ENCODE data around the gene HEBP2.
A peak's percentile ranks its signal among the peaks of the same experiment; 100 is the strongest.

Gene HEBP2

DNA sequence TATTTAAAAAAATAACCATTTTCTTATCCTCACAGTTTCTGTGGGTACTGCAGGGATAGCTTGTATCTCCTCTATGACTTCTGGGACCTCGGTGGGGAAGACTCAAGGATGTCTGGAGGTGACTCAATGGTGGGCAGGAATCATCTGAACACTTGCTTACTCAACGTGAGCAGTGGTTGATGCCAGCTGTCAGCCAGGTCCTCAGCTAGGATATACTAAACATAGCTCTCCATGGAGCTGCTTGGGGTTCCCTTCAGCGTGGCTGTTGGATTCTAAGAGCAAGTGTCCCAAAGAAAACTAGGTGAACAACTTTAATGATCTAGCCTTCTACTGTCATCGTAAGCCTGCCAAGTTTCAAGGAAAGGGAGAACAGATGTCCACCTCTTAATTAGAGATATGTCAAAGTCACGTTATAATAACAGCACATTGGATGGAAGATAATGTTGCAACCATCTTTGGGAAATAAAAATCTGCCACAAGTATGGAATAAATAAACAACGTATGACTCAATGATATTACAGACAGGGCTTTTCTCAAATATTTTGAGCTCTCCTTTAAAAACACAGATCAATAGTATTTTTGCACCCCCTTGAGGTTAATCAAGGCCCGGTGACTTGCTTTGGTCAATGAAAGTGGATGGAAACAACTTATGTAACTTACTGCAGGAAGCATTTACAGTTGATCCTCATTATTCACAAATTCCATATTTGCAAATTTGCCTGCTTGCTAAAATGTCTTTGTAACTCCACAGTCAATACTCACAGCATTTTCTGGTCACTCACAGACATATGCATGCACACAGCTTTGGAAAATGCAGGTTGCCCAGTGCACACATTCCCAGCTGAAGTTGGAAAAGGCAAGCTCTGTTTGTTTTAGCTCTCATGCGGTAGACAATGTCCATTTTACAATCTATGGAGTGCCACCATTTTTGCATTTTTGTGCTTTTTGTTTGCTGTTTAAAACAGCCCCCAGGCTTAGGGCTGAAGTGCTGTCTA is 6.6 kb upstream of the HEBP2 start:
- DNase-seq (ENCODE audit: low spot score): no peak

DNA sequence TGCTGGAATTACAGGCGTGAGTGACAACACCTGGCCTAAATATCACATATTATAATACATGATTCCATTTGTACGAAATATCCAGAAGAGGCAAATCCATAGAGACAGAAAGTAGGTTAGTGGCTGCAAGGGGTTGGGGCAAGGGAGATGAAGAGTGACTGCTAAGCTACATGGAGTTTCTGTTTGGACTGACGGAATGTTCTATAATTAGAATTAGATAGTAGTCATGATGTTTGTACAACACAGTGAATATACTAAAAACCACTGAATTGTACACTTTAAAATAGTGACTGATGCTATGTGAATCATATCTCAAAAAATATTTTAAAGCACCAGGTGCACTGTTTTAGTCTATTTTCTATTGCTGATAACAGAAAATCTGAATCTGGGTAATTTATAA is 3.7 kb upstream of the HEBP2 start:
- no peak for DNase-seq (ENCODE audit: low spot score)

DNA sequence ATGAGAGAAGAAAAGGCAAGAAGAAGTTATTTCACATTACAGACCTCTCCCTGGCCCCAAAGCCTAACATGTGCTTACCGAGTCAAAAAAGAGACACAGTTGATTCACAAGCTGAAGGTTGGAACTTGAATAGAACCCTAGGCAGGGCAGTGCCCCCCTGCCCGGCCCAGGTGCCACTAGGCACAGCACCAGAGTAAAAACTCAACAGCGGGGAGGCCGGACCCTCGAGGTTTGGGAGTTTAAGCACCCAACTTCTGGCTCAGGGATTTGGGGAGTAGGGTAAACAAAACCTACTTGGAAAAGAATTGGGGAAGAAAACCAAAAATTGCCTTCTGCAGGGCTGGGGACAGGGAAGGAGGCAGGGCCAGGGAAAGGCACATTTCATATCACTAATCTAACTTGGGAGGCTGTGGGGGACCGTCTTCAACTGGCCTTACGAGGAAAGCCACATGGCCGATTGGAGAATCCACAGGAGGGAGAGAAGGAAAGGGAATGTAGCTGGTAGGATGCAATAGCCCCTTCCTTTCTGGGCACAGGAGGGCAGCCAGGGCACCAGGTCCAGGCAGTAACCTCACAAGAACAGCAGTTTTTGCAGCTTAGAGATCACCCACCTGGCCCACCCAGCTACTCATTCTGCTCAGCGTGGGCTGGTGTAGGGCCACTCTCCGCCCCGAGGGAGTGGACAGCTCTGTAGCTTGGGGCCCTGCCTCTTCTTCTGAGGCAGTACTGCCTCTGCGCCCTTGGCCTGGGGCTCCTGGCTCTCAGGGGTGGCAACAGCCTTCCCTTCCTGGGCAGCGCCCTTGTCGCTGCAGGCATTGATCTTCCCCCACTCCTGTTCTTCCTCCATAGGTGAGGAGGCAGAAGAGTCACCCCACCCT is 1.8 kb upstream of the HEBP2 start:
- no peak for DNase-seq (ENCODE audit: low spot score)

DNA sequence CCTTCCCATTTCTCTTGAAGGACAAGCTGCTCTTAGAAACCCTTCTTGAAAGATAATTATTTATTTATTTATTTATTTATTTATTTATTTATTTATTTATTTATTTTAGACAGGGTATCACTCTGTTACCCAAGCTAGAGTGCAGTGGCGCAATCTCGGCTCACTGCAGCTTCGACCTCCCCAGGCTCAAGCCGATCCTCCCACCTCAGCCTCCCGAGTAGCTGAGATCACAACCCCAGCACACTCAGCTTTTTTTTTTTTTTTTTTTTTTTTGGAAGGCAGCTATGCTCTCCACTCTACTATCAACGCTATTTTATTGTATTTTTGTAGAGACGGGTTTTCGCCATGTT is 1.2 kb upstream of the HEBP2 start:
- DNase-seq (ENCODE audit: low spot score): no peak

DNA sequence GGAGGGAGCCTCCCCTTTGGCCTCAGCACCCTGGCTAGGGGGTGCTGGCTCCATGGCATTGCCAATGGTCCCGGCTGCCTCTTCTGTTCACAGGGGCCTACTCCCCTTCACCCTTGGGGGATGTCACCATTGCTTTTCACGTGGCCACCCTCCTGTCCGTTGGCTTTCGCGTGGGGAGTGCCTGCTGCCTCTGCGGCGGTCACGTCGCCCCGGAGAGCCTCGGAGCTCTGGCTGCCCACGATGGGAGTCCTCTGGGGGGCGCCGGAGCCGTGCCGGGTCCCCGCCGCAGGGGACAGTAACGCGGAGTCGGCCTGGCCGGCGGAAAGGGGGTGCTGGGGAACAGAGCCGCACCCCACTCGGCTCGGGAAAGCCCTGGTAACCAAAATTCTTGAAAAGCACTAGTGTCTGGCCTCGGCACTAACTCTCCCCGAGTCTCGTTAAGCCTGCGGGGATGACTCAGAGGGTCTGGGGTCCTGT is 661 bp upstream of the HEBP2 start:
- DNase-seq (ENCODE audit: low spot score): peak; percentile 21

DNA sequence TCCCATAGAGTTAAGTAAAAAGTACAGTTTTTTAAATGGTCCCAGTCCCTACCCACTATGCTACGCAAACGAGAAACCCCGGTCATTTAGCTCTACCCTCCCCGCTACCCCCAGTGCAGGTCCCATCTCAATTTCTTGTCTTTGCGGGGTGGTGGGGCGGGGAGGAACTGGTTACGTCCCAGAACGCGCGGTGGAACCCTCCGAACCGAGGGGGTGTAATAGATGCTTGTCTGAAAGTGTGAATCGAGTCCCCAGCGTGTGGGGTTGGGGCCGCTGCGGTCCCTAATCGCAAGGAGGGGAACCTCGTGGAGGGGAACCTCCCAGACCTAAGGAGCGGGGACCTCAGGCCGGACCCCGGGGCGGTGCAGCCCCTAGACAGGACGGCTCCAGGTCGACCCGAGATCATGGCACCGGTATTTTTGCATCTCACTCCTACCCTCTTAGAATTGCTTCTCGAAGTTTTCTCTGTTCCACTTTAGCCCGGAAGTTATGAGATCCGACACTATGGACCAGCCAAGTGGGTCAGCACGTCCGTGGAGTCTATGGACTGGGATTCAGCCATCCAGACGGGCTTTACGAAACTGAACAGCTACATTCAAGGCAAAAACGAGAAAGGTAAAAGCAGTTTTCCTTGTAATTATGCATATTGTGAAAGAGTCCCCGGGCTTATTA is 779 bp downstream of the HEBP2 start:
- DNase-seq (ENCODE audit: low spot score): no peak

DNA sequence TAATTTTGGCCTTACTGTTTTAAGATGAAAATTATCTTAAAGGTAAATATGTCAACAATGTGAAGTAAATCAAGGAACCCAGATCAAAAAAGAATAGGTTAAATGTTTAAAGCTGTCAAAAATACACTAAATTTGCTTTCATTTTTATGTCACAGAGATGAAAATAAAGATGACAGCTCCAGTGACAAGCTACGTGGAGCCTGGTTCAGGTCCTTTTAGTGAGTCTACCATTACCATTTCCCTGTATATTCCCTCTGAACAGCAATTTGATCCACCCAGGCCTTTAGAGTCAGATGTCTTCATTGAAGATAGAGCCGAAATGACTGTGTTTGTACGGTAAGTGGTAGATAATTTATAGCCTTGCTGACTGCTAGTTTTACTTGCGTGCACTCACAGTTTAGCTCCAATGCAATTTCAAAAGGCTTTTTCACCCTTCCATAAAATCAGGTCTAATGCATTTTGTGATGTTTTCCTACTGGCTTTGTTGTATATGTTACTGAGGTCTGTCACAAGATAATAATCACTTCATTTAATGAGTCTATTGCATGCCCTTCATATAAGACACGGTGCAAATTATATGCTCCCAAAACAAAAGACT is 1.9 kb downstream of the HEBP2 start:
- DNase-seq (ENCODE audit: low spot score): no peak

DNA sequence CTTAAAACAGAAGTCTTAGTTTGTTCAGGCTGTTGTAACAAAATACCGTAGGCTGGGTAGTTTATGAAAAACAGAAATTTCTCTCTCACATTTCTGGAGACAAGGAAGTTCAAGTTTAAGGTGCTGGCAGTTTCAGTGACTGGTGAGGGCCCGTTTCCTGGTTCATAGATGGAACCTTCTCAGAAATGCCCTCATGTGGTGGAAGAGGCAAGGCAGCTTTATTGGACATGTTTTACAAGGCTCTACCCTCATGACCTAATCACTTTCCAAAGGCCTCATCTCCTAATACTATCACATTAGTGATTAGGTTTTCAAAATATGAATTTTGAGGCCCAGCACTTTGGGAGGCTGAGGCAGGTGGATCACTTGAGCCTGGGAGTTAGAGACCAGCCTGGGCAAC is 2.4 kb downstream of the HEBP2 start:
- DNase-seq (ENCODE audit: low spot score): no peak

DNA sequence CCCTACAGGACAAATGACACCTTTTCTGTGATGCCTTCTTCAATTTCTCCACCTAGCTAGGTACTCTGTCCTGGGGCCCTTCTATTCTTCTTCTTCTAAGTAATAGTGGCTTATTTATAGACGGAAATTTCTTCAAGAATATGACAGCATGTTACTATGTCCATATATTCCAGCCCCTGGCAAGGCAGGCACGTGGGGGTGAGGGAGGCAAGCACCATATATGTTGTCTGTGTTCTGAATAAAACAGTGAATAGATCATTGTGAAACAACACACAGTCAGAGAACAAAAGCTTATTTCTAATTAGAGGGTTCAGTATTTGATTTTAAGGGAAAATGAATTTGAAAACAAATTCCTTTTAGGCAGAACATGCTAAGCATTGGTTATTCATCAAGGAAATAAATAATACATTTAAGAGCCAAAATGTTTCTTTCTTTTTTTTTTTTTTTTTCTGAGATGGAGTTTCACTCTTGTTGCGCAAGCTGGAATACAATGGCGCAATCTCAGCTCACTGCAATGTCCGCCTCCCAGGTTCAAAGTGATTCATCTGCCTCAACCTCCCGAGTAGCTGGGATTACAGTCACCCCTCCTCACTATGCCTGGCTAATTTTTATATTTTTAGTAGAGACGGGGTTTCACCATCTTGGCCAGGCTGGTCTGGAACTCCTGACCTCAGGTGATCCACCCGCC is 6.2 kb downstream of the HEBP2 start:
- no peak for DNase-seq (ENCODE audit: low spot score)

DNA sequence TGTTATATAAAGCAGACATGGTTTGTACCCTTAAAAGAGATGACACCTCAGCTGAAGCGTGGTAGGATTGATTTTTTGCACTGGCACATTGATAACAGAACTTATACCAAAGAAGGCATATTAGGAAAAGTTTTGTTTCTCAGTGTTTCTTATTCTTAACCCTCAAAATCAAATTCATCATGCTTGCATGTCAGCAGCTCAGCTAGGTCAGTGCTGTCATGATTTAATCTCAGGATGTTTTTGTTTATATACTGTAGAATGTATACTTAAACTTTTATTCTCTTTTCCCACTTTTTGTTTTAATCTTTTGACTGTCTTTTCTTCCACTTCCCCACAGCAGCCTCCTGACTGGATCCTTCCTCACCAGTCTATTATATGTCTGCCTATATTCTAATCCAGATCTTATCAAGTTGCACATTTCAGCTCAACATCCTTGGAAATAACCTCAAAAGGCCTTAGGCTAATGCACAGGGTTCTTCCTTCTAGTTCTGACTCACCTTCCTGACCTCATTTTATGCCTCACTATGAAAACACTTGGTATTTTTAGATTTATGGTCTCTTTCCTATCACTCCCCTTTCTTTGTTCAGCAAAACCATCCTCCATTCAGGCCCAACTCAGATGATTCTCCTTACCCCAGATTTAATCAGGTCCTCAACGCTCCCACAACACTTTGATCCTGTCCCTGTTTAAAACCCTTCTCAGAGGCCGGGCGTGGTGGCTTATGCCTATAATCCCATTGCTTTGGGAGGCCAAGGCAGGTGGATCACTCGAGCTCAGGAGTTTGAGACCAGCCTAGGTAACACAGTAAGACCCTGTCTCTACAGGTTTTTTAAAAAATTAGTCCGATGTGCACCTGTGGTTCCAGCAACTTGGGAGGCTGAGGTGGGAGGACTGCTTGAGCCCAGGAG is 7.2 kb downstream of the HEBP2 start:
- DNase-seq (ENCODE audit: low spot score): peak; percentile 89

DNA sequence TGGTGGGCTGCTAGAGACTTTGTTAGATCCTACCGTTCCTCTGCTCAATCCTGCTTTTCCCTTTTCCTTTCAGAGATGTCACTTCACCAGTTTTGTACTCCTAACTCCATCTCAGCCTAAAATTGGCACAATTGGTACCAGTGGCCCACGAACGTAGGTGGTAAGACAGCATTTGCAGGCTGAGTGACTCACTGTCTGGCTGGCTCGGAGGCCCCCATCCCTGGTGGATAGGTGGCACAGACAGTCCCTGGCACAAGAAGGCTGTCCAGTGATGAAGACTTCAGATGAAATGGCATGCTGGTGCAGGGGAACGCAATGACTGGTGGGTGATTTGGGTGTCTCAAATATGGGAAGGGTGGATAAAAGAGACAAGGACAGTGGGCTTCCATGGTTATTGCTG is 11.1 kb downstream of the HEBP2 start:
- no peak for DNase-seq (ENCODE audit: low spot score)

DNA sequence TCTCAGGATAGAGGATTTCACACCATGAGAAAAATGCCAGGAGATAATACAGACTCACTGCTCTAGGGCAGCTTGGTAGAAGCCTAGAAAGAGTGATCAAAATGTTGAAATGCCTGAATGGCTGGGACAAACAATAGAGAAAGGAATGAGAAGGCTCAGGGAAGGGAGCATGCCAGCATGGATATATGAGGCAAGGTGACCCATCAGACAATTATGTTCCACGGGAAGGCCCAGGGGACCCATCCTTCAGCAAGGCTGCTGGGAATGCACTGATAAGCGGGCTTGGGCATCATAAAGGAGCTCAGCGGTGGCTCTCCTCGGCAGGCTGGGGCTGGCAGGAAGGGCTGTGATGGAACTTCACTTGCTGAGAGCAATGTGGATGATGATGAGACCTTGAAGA is 12.2 kb downstream of the HEBP2 start:
- no peak for DNase-seq (ENCODE audit: low spot score)

DNA sequence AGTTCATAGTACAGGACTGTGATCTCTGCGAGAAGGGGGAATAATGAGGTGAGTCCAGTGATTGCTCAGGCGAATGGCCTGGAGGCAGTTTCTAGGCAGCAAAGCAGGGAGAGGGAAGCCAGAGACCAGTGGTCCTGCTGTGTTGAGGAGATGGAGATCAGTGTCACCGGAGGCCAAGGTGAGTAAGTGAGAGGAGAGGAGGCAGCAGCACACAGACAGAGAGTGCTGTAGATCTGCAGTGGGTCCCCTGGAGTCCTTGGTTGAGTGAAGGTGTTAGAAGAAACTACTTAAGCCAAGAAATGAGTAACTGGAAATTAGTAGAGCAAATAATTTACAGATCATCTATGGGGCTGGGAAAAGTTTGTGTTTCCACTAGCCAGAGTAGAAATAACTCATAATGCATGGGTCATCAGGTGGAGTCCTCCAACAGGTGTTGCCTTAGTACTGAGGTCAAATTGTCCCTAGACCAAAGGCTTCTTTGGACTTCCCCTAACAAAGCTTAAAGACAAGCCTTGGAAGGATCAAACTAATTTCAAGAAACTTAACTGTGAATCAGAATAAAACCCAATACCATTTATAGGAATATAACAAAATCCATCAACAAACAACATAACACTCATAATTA is 13.6 kb downstream of the HEBP2 start:
- DNase-seq (ENCODE audit: low spot score): no peak

DNA sequence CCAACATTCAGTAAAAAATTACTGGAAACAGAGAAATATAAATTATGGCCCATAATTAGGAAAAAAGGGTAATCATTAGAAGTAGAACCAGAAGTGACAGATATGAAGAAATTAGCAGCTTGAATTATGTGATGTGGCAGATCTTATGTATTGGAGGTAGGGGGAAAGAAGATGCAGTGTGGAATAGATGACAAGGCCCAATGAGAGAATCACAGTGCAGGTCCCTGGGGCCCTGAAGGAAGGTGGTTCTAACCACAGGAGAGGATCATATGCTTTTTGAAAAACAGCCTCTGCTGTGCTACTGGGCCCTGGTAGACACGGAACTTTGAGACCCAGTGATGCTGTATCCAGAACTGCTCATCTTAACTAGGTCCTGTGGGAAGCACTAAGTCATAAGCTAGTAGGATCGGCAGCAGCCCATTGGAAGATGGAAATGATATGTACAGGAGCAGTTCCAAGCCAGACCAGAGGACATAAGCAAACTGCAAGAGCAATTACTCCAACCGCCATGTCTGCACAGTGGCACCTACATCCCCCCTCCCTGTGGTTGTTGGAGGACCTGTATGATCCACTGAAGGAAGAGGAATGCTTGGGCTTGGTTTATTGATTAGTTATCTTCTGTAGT is 14.2 kb downstream of the HEBP2 start:
- DNase-seq (ENCODE audit: low spot score): no peak

DNA sequence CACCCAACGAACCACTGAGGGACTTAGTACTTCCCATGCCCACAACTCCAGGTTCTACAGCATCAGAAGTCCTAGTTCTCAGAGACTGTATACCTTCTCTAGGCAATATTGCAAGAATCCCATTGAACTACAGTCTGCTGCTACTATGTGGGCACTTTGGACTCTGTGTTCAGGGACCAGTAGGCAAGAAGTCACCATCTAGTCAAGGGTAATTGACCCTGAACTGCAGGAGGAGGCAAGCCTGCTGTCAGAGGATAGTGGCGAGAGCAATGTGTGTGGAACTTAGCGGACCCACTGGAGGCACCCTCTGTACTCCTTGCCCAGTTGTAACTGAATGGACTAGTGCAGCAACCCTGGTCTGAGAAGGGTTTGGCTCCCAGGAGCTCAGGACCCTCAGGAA is 15.7 kb downstream of the HEBP2 start:
- DNase-seq (ENCODE audit: low spot score): no peak

DNA sequence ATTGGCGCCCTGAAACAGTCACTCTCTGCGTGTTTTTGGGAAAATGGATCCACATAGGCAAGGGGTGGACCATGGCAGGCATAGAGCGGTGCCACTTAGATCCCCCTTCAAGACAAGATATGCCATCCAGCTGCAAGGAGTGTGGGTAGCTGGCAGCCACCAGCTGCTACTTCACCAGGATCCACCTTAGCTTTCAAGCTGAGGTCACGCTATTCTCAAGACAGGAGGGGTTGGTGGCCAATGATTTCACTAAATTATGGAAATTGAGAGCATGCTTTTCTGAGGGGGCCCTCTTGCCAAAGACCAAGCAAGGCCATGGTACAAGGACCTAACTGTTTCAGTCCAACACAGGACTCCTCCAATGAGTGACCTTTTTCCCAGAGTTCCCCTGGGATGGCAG is 16.3 kb downstream of the HEBP2 start:
- no peak for DNase-seq (ENCODE audit: low spot score)

DNA sequence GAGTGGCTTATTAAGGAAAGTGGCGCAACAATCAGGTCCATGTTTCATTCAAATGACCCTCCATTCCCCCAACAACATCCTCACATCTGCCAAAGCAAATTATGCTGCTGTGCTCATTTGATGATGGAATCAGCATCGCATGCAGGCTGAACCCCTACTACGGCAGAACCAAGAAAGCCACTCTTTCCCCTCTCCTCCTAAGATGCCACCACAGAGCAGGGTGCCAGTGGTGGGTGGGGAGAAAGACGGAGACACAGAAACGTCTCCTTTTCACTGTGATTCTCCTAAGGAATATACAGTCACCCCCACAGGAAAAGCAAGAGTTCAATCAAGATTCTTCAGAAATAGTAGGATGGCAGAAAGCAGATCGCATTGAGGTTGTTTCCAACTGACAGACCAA is 17.1 kb downstream of the HEBP2 start:
- DNase-seq (ENCODE audit: low spot score): no peak

DNA sequence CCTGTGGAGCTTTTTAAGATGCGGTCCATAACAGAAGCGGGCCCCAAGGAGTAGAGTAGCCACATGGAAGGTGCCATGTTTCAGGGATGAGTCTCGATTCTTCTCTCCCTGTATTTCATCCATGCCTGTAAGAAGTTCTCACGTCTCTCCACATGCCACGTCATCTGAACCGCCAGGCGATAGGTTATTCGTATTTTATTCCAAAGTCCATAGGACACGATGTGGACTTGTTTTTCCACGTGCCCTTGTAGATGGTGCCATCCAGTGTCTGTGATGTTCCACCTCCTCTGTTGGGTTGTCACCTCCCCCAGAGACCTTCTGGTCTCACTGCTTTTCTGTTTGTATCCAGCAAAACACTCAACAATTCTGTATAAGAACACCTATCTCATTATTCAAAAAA is 17.6 kb downstream of the HEBP2 start:
- DNase-seq (ENCODE audit: low spot score): no peak

DNA sequence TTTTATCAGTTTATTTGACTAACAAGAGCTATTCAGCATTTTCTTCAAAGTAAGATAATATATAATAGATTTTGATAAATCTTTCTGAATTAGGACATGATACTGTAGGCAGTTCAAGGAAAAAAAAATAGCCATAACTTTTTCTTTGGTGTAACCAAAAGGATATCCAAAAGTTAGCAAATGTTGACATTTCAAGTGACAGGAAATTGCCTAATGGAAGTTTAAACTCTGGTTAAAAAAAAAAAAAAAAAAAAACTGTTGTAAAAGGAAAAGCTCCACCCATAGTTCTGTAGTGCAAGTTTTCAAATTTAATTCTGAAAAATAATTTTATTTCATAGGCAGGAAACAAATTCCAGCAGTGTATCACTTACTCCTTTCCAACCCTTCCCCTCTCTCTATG is 18.8 kb downstream of the HEBP2 start:
- DNase-seq (ENCODE audit: low spot score): no peak
